GM18907 (cell line): ENCODE results near the gene IGSF10.

ENCODE experiments used
- ATAC-seq: cut with Tn5 transposase; IDR thresholded peaks from one replicate; pipeline ENCODE4 v1.9.1; 2021; ENCODE audit warnings: mild to moderate bottlenecking, moderate library complexity; ENCODE audit not compliant: unreplicated experiment

Gene IGSF10

GRCh38 chr3:151423091-151423490, 37.8 kb downstream of the IGSF10 start:
- ATAC-seq: no peak

- peak; percentile 69 for ATAC-seq
These were observed 38.9 kb downstream of the IGSF10 start for GRCh38 chr3:151421938-151422337.

GRCh38 chr3:151419806-151420205, 41.1 kb downstream of the IGSF10 start:
- ATAC-seq: no peak

DNA sequence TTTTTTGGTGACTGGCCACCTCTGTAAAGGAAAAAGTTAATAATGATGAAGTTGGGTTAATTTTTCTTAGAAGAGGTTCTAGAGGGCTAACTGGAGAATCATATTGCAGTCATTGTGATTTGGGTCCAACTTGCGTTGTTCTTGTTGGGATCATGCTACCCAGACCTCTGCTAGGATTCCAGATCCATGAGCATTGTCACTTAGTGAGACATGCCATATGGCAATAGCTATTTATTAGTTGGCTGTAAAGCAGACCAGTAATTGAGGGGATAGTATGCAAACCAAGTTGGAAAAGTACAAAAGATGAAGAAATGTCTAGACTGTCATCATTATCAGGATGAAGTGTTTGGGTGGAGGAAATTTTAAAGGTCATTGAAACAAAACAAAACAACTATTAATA, 45.6 kb downstream of the IGSF10 start:
- no peak for ATAC-seq

- no peak for ATAC-seq
These were observed 47.9 kb downstream of the IGSF10 start for GRCh38 chr3:151412989-151413388.
